GM21423 (cell line): Measurements from ENCODE around the gene KNL1.
"Not testable (repeated sequence)": the region's sequence is repeated elsewhere in the genome, so short reads cannot be mapped to it uniquely, and the experiment has no call there.

Experiments
- ATAC-seq: cut with Tn5 transposase; IDR thresholded peaks from one replicate; pipeline ENCODE4 v1.9.1; 2021; ENCODE audit warnings: mild to moderate bottlenecking, moderate library complexity; ENCODE audit not compliant: unreplicated experiment

KNL1 gene, protein sequence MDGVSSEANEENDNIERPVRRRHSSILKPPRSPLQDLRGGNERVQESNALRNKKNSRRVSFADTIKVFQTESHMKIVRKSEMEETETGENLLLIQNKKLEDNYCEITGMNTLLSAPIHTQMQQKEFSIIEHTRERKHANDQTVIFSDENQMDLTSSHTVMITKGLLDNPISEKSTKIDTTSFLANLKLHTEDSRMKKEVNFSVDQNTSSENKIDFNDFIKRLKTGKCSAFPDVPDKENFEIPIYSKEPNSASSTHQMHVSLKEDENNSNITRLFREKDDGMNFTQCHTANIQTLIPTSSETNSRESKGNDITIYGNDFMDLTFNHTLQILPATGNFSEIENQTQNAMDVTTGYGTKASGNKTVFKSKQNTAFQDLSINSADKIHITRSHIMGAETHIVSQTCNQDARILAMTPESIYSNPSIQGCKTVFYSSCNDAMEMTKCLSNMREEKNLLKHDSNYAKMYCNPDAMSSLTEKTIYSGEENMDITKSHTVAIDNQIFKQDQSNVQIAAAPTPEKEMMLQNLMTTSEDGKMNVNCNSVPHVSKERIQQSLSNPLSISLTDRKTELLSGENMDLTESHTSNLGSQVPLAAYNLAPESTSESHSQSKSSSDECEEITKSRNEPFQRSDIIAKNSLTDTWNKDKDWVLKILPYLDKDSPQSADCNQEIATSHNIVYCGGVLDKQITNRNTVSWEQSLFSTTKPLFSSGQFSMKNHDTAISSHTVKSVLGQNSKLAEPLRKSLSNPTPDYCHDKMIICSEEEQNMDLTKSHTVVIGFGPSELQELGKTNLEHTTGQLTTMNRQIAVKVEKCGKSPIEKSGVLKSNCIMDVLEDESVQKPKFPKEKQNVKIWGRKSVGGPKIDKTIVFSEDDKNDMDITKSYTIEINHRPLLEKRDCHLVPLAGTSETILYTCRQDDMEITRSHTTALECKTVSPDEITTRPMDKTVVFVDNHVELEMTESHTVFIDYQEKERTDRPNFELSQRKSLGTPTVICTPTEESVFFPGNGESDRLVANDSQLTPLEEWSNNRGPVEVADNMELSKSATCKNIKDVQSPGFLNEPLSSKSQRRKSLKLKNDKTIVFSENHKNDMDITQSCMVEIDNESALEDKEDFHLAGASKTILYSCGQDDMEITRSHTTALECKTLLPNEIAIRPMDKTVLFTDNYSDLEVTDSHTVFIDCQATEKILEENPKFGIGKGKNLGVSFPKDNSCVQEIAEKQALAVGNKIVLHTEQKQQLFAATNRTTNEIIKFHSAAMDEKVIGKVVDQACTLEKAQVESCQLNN (N-terminal part only)

DNA sequence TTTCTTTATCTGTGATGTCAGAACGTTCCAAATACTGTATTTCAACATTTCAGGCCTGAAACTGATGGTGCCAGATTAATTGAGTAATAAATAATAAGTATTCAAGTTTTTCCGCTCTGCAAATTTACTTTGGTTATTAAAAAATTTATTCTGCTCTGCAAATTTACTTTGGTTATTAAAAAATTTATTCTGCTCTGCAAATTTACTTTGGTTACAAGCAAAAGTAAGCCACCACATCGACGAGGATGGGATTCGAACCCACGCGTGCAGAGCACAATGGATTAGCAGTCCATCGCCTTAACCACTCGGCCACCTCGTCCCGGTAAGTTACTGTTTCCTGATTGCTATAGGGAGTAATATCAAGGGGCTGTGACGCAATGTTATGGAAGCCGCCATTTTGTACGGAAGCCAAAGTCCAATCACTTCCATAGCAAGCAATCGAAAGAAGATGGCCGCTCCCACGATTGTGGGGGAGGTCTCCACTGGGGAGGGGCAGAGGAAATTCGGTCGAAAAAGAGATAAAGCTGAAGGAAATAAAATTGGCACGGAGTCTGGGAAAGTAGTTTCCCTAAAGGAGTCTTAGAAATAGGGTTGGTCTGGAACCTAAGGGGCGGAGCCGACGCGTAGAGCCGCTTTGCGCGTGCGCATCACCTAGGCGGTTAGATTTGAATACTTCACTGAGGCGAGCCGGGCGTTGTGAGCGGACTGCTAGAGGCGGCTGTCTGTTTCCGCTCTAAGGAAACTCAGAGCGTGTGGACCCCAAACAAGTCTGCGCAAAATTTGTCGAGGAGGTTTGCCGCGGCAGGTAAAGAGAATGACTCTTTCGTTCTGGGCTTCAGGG, at the start of gene KNL1:
TSS of gene KNL1 (plus strand) at position 662 of the 841 bp plus-strand sequence. CDS start 8,683 bp downstream, outside the sequence.
- ATAC-seq, result peak; percentile 65

DNA sequence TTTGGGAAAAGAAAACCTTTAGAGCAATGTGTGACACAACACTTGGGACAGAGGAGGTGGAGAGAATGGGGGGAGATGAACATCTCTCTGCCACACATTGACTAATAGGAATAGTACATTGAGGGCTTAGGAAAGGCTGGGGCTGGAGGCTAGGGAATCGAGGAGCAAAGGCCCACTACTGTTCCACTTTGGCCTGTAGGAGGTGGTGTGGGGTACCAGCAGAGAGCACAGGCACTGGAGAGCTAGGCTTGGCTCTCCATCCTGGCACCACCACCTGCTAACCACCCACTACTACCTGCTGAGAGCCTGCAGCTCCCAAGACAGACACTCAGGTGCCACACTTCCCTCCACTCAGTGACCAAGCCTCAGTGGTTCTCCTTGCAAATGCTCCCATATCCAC, 48.6 kb upstream of the KNL1 start:
- ATAC-seq, result no peak

DNA sequence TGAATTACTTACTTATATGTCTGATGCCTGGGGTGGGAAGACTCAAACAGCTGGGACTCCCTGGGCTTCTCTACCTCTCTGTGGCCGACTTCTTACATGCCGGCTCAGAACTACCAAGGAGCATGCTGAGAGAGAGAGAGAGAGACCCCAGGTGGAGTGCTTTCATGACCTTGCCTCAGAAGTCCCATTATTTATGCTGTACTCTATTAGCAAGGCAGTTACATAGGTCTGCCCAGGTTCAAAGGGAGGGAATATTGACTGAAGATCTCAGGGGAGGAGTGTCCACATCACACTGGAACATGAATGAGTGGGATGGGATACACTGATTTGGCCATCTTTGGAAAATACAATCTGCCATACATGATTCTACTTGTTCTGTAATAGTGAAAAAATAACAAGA, 45.4 kb upstream of the KNL1 start:
- no peak for ATAC-seq

DNA sequence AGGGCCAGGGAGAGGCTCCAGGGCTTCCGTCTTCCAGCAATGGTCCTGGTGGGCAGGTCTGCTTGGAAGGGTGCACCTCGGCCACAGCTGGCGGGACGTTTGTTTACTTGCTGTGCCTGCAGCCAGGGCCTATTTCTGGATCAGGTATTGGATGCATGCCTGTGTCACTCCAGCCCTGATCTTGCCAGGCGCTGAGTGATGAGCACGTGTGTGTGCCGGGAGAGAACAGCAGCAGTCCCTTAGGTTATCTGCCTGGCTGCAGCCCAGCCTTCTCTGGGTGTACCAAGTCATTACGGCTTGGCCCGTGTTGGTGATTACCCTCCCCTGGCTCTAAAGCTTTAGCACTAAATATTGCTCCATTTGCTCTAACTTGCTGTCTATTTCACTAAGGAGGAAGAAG, 44.2 kb upstream of the KNL1 start:
- no peak for ATAC-seq

DNA sequence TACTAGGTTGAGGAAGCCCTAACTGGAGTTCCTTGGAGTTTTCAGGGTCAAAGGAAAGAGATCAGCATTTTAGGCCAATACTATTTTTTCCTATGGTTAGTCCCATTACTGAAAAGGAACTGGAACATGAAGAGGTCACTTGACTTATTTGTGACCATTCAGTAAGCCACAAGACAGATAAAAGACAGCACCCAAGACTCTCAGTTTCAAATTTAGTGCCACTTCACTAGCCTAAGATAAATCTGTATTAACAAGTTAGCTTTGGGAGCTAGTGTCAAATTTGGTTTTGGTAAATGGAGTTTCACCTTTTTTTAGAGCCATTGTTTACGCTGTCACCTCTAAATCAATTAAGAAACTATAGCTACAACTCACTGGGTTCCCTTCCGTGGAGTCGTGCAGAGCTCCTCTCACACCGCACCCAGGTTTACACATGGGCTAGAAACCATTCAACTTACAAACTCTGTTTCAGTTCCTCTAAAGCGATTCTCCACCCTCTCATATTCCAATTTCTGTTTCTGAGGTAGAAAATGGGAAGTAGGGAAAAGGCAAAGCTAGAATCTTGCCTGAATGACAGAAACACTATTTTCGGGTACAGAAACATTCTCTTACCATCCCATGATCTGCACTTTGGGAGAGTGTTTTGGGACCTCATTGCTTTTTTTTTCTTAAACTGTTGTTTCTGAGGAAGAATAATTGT, 43.6 kb upstream of the KNL1 start:
- ATAC-seq, result peak; percentile 76

DNA sequence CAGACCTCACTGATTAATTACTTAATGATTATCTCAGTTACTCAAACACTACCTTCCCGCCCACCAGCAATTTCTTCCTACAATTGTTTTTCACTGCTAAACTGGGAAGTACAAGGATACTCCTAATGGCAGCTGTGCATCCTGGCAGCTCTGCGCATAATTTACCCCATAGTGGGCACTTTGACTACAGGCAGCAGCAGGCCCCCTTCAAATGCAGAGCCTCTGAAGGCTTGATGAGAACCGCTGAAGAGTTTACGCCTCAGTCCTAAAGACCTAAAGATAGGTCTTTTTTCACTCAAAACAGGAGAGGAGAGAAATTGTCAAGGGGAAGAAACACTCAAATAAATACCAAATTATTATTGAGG, 39.9 kb upstream of the KNL1 start:
- no peak for ATAC-seq

DNA sequence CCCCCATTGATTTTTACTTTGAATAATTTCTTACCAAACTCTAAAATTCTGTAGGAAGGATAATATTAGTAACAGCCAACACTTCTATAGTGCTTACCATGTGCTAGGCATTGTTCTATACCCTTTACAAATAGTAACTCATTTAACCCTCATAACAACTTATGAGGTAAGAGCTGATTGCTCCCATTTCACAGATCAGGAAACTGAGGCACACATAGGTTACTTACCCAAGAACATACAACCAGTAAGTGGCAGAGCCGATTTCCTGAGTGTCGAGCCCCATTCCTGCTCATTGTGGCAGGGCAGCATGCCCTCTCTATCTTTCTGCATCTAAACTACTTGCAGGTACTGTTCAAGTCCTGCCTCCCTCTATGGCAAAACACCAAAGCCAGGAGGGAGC, 38.2 kb upstream of the KNL1 start:
- ATAC-seq, result no peak

DNA sequence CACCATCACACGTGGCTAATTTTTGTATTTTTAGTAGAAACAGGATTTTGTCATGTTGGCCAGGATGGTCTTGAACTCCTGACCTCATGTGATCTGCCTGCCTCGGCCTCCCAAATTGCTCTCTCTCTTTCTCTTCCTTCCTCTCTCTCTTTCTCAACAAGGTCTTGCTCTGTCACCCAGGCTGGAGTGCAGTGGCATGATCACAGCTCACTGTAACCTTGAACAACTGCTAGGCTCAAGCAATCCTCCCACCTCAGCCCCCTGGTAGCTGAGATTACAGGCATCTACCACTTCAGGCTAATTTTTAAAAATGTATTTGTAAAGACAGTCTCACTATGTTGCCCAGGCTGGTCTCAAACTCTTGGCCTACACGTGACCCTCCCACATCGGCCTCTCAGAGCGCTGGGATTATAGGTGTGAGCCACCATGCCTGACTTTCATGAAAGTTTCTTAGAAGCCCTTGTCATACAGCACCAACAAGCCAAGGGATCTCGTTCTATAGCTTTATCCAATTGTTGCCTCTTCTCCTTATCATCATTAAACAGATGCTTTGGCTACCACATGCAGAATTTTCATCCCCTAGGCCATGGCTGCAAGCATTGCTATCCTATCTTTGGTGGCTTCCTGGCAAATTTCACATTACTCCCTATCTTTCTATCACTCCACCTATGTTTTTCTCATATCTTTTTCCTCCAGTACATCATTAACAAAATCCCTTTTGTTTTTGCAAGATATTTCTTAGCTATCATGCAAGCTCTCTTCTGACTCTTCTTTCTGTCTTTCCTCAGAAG, 34.9 kb upstream of the KNL1 start:
- no peak for ATAC-seq

DNA sequence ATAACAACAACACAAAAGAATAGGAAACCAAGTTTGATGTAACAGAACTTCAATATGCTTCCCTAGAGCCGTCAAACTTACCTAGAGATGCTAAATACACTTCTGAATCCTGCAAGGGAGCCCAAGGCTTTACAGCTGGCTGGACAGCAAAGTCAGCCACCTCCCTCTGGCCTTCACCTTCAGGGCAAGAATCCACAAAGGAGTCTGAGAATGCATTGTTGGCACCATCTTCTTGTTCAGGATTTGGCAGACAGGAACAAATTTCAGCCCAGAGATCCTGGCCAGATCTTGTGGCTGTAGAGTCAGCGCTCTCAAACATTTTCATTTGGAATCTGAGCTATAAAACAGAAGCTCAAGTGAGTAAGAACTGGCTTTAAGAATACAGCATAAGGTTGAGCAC, 31.4 kb upstream of the KNL1 start:
- ATAC-seq, result no peak

DNA sequence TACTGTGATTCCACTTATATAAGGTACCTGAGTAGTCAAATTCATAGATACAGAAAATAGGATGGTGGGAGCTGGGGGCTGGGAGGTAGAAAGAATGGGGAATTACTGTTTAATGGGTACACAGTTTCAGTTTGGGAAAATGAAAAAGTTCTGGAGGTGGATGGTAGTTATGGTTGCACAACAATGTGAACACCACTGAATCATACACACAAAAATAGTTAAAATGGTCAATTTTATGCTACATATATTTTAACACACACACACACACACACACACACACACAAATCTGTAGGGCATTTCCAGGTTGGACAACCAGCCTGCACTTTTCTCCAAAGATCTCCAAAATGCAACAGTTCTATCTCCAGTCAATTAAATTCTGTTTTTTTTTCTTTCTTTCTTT, 30.6 kb upstream of the KNL1 start:
- ATAC-seq, result no peak

DNA sequence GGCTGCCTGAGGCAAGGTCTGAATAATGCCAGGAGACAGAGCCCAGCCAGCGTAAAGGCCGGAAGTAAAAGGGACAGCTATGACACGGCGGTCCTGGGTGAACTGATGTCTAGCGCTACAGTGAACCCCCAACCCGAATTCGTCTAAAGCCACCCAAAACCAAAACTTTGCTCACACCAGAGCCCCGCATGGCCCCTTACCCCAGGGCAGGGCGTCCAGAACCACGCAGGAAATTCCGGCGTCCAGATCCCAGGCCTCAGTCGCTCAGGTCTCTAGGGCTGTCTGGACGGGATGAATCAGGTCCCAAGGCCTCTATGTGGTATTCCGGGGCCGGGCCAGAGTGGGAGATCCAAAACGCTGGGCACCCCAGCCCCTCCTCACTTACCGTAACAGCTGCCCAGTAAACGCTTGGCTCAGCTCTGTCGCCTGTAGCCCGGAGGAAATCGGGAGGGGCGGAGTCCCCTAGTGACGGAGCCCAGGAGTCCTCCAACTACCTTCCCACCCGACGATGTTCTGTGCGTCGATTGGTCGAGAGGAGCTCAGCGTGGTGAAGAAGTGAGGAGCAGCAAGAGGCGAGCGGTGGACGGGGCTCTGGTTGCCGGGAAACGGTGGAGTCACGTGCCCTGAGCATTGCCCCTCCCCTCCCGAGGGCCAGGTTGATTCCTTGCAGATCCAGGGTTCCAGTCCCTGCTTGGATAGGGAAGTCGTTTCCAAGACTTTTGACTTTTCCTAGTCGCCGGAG, 29.3 kb upstream of the KNL1 start, which contains the start of gene CCDC32:
TSS of gene CCDC32 (minus strand) at position 452 of the 742 bp plus-strand sequence. CDS start 2,027 bp downstream, outside the sequence.
- ATAC-seq, result peak; percentile 93

DNA sequence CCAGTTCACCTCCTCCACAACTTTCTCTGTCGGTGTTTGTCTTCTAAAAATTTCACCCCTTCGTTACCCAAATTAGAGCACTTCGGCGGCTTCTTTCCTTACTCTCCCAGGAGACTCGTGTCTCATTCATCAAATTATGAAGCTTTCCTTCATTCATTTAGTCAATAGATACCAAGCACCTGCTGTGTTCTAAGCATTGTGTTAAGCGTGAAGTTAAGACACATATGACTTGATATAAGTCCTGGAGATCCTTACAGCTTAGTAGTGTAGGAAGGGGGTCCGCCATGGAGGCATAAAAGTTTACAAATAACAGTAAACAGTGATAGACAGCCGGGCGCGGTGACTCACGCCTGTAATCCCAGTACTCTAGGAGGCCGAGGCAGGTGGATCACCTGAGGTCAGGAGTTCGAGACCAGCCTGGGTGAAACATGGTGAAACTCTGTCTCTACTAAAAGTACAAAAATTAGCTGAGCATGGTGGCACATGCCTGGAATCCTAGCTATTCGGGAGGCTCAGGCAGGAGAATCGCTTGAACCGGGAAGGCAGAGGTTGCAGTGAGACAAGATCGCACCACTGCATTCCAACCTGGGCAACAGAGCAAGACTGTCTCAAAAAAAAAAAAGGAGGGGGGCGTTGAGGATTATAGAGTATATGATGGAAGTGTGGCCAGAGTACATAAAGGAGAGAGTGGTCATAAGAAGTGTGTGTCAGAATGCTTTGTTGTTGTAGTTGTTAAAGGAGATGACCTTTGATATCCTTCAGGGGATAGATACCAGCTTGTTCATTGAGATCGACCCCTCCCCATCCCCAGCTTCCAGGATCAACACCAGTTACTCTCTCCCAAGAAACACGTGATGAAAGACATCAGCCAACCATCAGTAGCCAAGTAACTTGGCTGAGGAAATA, 28.5 kb upstream of the KNL1 start:
- no peak for ATAC-seq

DNA sequence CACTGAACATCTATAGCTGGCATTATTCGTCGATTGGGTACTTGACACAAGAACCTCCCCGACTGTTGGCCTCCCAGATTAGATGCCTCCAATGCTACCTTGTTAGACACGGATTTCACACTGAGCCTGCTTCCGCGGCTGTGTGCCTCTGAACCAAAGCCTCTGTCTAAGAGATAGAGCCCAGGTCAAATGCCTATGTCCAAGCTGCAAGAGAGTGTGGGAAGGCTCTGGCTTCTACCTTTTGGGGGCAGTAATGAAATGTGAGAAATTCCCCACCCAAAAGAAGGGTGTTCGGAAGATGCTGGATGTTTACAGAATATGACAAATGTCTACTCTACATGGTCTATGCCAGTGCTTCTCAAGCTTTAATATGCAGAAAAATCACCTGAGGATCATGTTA, 26.9 kb upstream of the KNL1 start:
- no peak for ATAC-seq

DNA sequence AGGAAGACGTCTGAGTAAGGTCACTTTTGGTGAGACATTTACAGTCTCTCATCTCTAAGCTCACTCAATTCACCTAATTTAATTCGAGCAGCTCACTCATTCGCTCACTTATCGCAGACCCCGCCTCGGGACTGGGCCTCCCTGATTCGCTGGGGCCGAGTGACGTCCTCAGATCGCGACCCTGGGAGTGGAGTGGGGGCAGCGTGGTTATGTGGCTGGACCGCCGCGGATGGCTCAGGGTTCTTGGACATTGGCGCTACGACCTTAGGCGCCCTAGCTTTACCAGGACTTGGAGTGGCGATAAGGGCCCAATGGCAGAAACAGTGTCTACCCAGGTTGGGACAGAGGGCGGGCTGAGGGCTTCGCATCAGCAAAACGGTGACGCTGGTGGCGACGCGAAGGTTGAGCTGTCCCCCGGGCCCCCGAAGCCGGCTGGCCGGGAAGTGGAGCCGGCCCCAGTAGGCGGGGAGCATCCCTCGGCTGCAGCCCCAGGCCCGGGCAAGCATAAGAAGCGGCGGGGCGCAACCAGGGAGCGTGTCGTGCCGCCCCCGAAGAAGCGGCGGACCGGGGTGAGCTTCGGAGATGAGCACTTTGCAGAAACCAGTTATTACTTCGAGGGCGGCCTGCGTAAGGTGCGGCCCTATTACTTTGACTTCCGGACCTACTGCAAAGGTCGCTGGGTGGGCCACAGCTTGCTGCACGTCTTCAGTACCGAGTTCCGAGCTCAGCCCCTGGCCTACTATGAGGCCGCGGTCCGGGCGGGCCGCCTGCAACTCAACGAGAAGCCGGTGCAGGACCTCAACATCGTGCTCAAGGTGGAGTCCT, 24.7 kb upstream of the KNL1 start, which contains the start of gene RPUSD2:
TSS of gene RPUSD2 (plus strand) at position 171 of the 825 bp plus-strand sequence. CDS start at position 210, 39 bp downstream.
- ATAC-seq, result peak; percentile 50

DNA sequence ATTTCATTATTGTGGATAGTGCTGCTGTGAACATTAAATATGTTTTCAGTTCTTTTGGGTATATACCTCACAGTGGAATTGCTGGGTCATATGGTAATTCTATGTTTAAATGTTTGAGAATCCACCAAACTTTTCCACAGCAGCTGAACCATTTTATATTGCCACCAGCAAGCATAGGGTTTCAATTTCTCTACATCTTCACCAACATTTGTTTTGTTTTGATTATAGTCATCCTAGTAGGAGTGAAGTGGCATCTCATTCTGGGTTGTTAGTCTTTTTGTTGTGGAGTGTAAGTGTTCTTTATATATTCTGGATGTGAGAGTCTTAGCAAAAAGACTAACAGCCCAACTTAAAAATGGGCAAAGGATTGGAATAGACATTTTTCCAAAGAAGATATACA, 18.9 kb upstream of the KNL1 start:
- no peak for ATAC-seq

DNA sequence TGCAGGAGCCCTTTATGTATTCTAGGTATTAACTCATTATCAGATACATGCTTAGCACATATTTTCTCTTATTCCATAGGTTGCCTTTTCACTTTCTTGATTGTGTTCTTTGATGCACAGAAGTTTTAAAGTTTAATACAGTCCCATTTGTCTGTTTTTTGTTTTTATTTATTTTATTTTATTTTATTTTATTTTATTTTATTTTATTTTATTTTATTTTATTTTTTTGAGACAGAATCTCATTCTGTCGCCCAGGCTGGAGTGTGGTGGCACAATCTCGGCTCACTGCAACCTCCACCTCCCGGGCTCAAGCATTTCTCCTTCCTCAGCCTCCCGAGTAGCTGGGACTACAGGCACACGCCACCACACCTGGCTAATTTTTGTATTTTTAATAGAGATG, 17.1 kb upstream of the KNL1 start:
- not testable (repeated sequence) for ATAC-seq
